ENCODE data around the gene MIER1.

MIER1 gene

DNA sequence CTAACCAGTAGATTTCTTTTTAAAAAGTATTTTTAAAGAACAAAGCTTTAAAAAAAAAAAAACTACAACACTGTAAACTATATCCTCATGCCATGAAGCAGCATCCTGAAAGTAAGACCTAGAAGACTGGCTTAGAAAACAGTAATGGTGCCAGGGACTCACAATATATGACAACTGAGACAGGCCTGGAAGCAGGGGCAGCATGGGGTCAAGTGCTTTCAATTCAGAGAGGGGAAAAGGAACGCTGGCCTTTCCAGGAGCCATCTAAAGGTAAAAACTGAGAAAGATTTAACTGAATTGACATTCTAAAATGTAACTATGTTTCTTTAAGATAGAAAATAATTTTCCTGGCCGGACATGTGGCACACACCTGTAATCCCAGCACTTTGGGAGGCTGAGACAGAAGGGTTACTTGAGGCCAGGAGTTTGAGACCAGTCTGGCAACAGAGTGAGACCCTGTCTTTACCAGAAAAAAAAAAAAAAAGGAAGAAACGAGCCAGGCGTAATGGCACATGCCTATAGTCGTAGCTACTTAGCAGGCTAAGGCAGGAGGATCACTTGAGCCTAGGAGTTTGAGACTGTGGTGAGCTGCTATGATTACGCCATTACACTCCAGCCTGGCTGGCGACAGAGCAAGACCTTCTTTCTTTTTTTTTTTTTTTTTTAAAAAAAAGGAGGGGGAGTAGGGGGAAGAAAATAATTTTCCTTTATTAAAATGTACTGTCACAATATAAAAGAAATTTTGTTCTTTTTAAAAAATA, 75.0 kb downstream of the MIER1 start:
- DNase-seq (ENCODE audit: low read depth): no peak

DNA sequence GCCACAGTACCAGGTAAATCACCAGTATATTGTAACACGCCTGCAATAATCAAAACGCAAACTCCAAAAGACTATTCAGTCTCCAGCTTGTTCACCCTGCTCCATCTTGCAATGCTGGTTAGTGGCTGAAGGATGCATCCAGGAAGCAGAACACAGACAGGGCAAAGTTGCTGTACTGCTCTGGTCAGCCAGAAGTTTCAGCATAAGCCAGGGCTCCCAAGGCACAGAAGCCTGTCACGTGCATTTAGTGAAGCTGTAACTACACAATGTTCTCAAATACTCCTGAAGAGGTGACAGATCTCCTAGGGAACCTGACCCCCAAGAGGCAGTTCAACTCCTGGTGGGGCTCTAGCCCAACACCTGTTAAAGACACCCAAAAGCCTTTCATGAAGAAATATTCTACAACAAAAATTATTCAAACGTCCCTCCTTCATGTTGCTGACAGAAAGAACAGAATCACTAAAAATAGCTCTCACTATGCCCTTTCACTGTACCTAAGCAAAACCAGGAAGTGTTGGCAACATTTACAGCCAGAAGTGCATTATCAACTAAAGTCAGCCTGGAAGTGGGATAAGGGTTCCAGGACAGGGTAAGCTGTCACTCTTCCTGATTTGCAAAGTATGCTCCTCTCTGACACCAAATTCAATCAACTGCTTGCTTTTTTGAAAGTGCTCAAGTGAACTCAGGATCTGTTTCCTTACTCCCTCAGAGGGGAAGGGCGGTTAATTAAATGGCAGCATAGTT, 77.1 kb downstream of the MIER1 start:
- DNase-seq (ENCODE audit: low read depth): no peak

DNA sequence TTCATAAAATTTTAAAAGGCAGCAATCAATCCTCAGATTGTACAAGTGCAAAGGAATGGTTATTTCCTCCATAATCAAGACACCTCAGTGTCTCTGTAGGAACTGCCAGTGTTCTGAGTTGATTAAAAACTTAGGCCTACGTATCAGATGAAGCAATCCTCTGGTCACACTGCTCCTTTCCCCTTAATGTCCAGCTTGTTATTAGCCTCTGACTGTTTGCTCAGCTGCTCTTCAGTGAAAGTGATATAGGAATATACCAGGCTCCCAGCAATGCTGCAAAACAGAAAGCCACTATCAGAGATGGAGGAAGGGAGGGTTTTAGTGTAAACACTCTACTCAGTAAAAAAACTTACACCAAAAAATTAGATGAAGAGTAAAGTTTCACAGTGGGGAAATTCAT, 79.4 kb downstream of the MIER1 start:
- DNase-seq (ENCODE audit: low read depth): no peak

DNA sequence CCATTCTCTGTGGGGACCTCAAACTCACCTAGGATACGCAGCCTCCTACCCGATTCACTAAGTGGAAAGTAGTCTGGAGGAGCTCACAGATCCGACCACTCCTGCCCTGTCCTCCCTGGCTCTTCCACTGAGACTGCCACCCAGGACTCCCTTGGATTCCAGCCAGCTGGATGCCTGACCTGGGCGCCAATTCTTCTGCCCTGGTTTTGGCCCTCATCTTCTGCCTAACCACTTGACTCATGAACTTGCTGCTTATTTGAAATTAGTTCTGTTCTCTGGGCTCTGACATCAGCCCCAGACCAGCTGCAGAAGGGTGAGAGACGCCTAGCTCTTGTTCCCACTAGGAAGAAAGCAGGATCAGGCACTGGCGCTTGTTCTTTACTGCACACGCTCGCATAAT, 80.3 kb downstream of the MIER1 start:
- no peak for DNase-seq (ENCODE audit: low read depth)

DNA sequence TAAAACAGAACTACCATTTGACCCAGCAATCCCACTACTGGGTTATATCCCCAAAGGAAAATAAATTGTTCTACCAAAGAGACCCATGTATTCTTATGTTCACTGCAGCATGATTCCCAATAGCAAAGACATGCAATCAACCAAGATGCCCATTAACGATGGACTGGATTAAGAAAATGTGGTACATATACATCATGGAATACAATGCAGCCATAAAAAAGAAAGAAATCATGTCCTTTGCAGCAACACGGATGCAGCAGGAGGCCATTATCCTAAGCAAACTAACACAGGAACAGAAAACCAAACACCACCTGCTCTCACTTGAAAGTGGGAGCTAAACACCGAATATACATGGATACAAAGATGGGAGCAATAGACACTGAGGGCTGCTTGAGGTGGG, 85.0 kb downstream of the MIER1 start:
- no peak for DNase-seq (ENCODE audit: low read depth)

DNA sequence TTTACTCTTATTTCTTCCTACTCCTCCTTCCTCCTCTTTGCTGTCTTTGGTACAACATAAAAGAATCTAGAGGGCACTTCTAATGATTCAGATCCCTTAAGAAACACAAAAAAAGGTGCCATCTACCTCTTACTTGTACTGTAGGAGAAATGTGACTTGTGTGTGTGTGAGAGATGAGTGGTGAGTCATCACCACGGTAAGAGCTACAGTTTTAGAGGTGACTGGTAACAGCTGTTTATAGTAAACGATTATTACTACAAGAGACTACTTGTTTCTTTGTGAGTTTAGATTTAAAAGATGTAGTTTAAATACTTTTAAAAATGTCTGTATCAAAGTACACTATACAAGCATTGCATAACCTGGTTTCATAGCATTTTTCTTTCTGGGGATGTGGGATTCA, 88.8 kb downstream of the MIER1 start:
- DNase-seq (ENCODE audit: low read depth): no peak

DNA sequence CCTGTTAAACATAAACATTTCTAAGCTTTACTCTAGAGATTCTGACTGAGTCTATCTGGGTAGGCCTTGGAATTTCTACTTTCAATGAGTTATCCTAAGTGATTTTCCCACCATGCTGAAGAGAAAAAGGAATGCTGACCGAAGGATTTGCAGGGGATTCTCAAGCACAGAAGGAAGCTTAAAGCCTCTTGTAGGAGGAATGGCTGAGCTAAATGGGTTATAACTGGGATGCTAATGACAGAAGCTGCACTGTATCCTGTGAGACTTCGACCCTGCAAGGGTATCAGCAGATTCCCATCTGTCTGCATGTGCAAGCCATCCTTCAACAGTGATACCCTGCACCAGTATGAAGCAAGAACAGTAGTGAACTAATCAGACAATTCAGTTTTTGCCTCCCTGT, 93.8 kb downstream of the MIER1 start:
- no peak for DNase-seq (ENCODE audit: low read depth)

DNA sequence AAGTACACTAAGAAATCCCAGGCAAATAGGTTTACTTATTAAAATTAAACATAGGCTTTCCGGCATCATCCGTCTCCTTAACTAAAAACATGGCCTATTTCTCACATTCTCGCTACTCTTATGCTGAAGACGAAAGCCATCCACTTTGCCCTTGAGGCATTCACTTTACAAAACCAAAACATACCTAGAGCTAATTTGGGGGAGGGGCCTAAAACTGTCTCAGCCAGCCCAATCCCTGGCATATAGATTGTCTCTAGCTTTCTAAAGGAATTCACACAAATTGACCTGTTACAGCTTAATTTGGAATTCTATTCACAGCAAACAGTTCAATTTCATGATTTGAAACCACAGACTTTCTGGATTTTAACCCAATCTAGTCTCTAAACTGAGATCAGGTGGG, 94.3 kb downstream of the MIER1 start:
- no peak for DNase-seq (ENCODE audit: low read depth)

DNA sequence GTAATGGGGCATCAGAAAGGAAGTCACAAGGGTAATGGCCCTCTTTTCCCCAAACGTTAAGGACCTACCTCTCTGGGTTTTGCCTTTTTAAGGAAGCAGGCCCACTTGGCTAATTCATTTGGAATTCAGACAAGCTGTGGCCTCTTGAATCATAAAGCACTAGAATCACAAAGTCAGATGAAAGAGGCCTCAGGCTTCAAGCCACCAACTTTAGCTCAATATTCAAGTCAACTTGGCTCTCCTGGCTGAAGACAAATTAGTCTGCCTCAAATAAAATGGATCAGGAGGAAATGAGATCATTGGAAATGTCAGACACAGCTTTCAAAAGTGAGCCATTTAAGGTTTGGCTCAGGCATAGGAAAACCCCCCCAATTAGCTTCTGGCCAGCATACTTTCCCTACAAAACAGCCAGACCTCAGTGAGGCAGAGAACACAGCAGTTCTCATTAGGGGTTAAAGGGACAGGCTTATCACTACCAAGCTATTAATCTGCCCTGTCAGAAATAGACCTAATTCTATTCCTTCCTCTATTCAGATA, 94.9 kb downstream of the MIER1 start:
- no peak for DNase-seq (ENCODE audit: low read depth)

DNA sequence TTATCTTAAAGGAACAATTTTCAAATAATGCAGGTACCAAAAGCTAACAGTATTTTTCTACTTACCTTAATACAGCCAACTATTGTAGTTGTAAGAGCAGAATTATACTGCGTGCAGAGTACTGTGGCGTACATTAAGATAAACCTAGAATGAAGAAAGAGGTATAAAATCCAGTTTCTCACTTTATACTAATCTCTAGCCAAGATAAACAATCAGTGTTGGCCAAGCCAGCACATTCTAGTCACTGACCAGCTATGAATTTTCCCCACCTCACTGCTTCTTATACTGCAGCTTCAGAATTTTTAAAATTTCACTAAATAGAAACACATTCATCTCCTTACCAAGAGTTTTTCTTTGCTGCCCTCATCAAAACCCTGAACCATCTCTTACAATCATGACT, 95.5 kb downstream of the MIER1 start:
- no peak for DNase-seq (ENCODE audit: low read depth)

DNA sequence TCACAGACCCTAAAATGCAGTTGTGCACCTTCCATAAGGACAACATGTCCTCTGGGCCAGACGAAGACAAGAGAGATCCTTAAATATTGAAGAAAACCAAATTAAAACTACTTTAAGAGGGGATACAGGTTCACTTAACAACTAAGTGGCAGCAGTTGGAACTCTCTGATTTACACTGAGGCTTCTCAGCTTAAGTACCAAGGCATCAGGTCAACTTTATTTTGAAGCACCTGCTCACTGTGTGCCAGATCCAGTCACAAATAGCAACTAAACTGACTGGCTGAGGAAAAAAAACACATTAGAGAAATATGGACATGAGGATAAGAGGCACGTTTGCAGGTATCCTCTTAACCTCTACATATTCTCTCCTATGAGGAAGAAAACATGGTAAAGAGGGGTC, 96.0 kb downstream of the MIER1 start:
- no peak for DNase-seq (ENCODE audit: low read depth)

DNA sequence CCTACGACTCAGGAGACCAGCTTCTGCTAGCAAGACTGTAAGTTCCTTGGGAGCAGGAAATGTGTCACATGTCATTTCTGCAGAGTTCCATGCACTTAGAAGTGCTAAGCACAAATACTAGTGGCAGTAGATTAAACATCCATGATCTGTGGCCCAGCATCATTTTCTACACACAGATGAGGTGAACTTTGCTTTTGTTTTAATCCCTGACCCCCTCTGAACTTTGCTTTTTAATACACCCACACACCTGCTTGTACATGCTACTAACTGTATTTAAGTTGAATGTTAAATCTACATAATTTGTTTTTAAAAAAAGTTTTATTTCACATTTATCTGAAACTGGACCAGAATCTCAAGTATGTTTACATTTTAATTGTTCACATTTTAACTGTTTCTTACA, 104.7 kb downstream of the MIER1 start:
- no peak for DNase-seq (ENCODE audit: low read depth)

DNA sequence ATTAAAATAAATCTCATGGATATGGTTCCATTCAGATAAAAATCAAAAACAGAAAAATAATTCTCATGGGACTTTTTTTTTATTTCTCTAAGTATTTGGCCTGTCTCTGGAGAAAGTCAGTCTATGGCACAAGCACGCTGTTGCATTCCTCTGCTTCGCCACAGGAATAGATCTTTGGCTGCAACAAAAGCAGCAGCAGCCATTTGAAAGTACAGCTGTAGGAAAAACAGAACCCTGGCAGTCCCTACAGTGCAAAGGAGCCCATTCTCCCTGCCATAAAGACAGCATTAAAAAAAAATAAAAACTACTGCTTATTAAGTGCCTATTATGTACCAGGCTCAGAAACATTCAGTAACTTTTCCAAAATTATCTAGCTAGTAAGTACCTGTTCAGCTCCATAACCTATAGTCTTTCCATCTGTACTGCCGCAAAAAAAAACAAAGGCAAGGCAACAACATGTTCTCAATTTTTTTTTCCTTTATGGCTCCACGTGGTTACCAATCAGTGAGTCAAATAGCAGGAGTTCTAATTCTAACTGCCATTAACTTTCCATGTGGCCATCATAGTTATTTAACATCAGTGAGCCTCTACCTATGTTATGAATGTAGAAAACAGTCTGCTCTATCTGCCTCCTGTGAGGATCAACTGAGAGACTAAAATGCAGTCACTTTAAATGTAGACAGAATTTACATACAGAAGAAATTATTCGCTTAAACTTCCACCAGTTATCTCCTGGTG, 106.5 kb downstream of the MIER1 start:
- no peak for DNase-seq (ENCODE audit: low read depth)

DNA sequence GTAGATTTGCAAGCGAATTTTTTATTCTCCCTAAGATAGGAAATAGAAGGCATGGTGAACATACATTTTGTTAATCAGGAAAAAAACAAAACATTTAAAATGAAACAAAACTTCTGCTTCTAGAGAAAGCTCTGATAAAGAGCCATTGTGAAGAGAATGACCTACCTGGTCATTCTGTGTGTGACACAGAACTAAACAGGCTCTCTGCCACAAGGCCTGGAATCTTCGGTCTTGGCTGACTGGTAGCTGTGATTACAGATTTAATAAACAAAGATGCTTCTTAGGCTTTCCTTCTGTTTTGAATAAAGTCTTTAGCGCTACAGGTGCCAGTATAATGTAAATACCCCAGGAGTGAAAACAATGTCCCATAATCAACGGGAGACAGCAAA, 107.1 kb downstream of the MIER1 start:
- no peak for DNase-seq (ENCODE audit: low read depth)

Measured in CMK (cell line).